Aorta (tissue), 5 donors: ENCODE measurements around the gene SLC6A6. TPM values are rescaled to one million over a fixed set of nuclear protein-coding genes. Genes with fewer than 3 reads are reported as not detected.

Source experiments
- ATAC-seq: fragments of 200-7000 bp; cut with Tn5 transposase; one replicate; pipeline ENCODE4 v1.9.1; 2022; ENCODE audit warnings: moderate library complexity; ENCODE audit not compliant: low FRiP score
- DNase-seq, 2 donors: peaks; one replicate each; pipeline ENCODE4 v3.0.0-alpha.2; 2020
- H3K27ac ChIP-seq, 2 donors: one replicate each; pipeline ENCODE4 v1.5.1; 2013; ENCODE audit warnings: low read length in 2 of 2, mild to moderate bottlenecking in 2 of 2, moderate library complexity in 2 of 2, control low read depth in 1 of 2, inconsistent platforms in 1 of 2, low read depth in 1 of 2
- H3K27me3 ChIP-seq, 2 donors: one replicate each; pipeline ENCODE4 v1.6.1; 2013; ENCODE audit warnings: control low read depth in 1 of 2, low read length in 1 of 2, mild to moderate bottlenecking in 1 of 2, moderate library complexity in 1 of 2; ENCODE audit not compliant: insufficient read depth in 2 of 2, control insufficient read depth in 1 of 2
- H3K36me3 ChIP-seq, 2 donors: one replicate each; pipeline ENCODE4 v1.6.1; 2013; ENCODE audit warnings: control low read depth in 1 of 2, low read length in 1 of 2, mild to moderate bottlenecking in 1 of 2; ENCODE audit not compliant: insufficient read depth in 2 of 2, control insufficient read depth in 1 of 2
- H3K4me1 ChIP-seq, 2 donors: one replicate each; pipeline ENCODE4 v1.6.1; 2013; ENCODE audit warnings: low read length in 2 of 2, control low read depth in 1 of 2, mild to moderate bottlenecking in 1 of 2, moderate library complexity in 1 of 2; ENCODE audit not compliant: insufficient read depth in 2 of 2, control insufficient read depth in 1 of 2
- H3K4me3 ChIP-seq, 2 donors: one replicate each; pipeline ENCODE4 v1.5.1; 2013; ENCODE audit warnings: low read length in 2 of 2, control low read depth in 1 of 2, mild to moderate bottlenecking in 1 of 2
- H3K9me3 ChIP-seq: one replicate; pipeline ENCODE4 v1.6.1; 2013; ENCODE audit warnings: mild to moderate bottlenecking, low read length; ENCODE audit not compliant: control insufficient read depth
- WGBS, 2 donors: extraction: QIAGEN DNeasy Blood & Tissue Kit; methylation state at CpG; one replicate each; pipeline ENCODE4 v1.1.7; 2013; 5-methylcytosine and 5-hydroxymethylcytosine counted together
- intact Hi-C, 2 donors: fragments of 100-400 bp; cut with DNase I; formaldehyde crosslinking; loops; one replicate each; pipeline versions ENCODE4 v1.14.2 to v1.15.0; 2022
- polyA plus RNA-seq, 2 donors: library from polyadenylated mRNA; stranded (reverse); fragments of 200-250 nt; gene quantifications; one replicate each; pipeline ENCODE4 v1.2.3, GENCODE V29; 2013
- total RNA-seq, 2 donors: library from RNA; stranded (reverse); fragmentation: NEBNext Ultra II Directional; extraction: Animal tissue kit (Norgen Biotek cat#: 25700); gene quantifications; one replicate each; pipeline ENCODE4 v1.2.1, GENCODE V29; 2021
- donor health status: healthy with polysubstance abuse.
- donor health status: Bipolar disorder and iron deficiency.
- donor health status: DM: no; HTN: no; CAD: no.
- donor health status: DM: no; HTN: no; CAD: no.
- donor health status: DM: yes; HTN: yes; CAD: no.

The SLC6A6 gene
- total and polyA plus RNA-seq, 4 donors = 5.3 to 62.2 (median 21.3) TPM

DNA sequence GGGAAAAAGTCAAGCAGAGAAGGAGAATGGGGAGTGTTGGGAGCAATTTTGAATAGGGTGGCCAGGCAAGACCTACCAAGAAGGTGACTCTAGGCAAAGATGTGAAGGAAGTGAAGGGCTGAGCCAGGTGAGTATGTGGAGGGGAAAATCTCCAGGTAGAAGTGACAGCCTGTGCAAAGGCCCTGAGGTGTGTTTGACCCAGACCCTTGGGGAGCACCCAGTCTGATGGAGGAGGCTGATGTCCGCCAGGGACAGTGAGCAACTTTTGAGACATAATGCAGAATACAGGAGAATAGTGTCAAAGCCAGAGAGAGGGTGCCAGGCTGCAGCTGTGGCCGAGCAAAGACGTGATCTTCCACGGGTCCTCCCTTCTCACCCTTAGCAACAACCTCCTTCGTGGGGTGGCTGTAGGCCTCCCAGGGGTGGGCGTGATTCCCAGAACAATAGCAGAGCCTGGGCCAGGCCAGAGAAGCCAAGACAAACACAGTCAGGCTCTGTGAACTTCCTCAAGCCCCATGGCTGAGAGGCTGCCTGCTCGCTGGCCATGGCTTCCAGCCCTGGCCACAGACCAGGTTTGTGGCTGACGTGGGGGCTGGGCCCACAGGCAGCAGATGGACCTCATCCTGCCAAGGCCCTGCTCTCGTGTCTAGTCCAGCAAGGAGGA, 58.1 kb downstream of the SLC6A6 start:
- peak; percentile 88 for ATAC-seq
- Histone ChIP-seq H3K27ac (no peak overlapping the region), H3K4me1 (no peaks in the 10 kb centered on the region), H3K27me3 (no peaks in the 10 kb centered on the region), H3K9me3 (no peaks in the 10 kb centered on the region), H3K4me3 (no peak overlapping the region), H3K36me3 (no peaks in the 10 kb centered on the region)
- intact Hi-C loops = loop anchor here in 1 of 2 donors (2.0 kb wide), 1 partner anchor 56 kb away; no protein-coding TSS in a partner anchor
- WGBS, 2 donors = 5 to 13% methylated on average over 9 of the region's 9 CpGs
- peak; percentile 87 to 88 for DNase-seq

DNA sequence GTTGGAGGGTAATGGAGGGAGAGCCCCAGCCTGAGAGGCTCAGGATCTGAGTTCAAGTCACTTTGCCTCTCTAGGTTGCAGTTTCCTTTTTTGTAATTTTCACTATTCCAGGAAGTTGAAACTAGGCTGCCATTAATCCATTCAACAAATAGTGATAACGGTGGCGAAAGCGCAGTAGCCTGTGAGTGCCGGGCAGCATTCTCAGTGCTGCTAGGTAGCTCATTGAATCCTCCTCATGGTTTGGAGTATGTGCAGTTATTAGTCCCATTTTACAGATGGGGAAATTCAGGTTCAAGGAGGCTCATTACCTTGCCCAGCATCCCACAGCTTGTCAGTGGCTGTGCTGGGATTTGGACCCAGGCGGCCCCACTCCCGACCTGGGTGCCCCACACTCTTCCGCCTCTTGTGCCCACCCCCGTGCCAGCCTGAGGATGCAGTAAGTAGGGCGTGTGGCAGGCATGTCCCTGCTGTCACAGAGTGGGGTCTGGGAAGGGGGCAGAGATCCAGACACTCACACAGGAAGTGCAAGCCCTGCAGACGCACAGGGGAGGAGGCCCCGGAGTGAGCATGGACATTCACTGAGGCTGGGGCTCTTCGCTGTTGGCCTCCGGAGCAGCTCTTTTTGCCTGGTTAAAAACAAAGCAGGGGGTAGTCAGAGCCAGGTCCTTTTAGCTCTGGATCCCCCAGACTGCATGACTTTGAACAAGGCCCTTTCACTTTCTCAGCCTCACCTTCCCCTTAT, 58.8 kb downstream of the SLC6A6 start:
- no peaks in the 10 kb centered on the region for H3K36me3 ChIP-seq
- no peaks in the 10 kb centered on the region for H3K9me3 ChIP-seq
- no peak overlapping the region for H3K27ac ChIP-seq
- DNase-seq = no peak
- no peaks in the 10 kb centered on the region for H3K27me3 ChIP-seq
- ATAC-seq = no peak
- no peaks in the 10 kb centered on the region for H3K4me1 ChIP-seq
- no peak overlapping the region for H3K4me3 ChIP-seq
- WGBS, 2 donors = 58 to 61% methylated on average over 13 of the region's 13 CpGs
- intact Hi-C loops = loop anchor here in 1 of 2 donors (2.0 kb wide), 1 partner anchor 56 kb away; no protein-coding TSS in a partner anchor

- no peaks in the 10 kb centered on the region for H3K4me1 ChIP-seq
- WGBS, 2 donors = 37 to 42% methylated on average over 8 of the region's 8 CpGs
- ATAC-seq = peak; percentile 23
Measured at GRCh38 chr3:14461748-14462324, 59.4 kb downstream of the SLC6A6 start.

GRCh38 chr3:14462738-14463137, 60.3 kb downstream of the SLC6A6 start:
- 96 to 97% methylated on average over 9 of the region's 9 CpGs for WGBS, 2 donors
- no peak for DNase-seq
- H3K4me1 ChIP-seq = no peaks in the 10 kb centered on the region
- no peak for ATAC-seq
- H3K27me3 ChIP-seq = no peaks in the 10 kb centered on the region
- intact Hi-C loops = no loop called here
- no peaks in the 10 kb centered on the region for H3K36me3 ChIP-seq
- no peak overlapping the region for H3K4me3 ChIP-seq
- H3K27ac ChIP-seq = no peak overlapping the region
- no peaks in the 10 kb centered on the region for H3K9me3 ChIP-seq

More at GRCh38 chr3:14461748-14462324, 59.4 kb downstream of the SLC6A6 start:
- H3K27ac ChIP-seq = no peak overlapping the region
- no peaks in the 10 kb centered on the region for H3K9me3 ChIP-seq
- H3K36me3 ChIP-seq = no peaks in the 10 kb centered on the region
- no peak overlapping the region for H3K4me3 ChIP-seq
- intact Hi-C loops = loop anchor here in 1 of 2 donors (2.0 kb wide), 1 partner anchor 57 kb away; no protein-coding TSS in a partner anchor
- H3K27me3 ChIP-seq = no peaks in the 10 kb centered on the region
- DNase-seq = peak in 1 of 2 donors; percentile 83

DNA sequence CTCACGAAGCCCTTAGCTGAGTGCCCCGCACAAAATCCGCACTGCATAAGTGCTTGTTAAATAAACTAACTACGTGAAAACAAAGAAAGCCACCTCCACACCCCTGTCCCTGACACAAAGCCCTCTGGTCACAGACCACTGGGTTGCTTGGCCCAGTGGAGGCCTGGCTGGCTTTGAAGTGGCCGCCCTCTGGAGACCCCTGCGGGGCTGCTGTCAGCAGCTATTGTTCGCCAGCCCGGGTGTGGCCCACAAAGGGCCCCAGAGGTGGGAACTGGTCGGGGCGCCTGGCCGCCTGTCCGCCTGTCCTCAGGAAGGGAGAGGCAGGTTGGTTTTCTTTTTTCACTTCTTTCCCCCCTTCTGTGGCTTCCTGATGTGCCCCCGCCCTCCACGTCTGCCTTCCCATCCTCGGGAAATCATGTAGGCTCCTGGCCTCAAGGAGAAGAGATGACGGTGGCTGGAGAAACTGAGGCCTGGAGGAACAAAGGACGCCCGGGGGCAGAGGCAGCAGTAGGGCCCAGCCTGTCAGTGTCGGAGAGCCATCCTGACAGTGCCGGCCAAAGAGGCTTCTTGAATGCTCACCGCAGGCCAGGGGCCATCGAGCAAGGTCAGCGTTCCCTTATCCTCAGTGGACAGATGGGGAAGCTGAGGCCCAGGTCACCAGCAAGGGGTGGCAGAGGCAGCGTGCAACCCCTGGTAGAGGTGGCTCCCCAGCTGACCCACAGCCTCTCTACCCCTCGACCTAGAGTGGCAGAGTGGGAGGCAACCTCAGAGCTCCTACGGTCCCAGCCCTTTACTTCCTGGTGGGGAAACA, 61.1 kb downstream of the SLC6A6 start:
- H3K4me3 ChIP-seq = no peak overlapping the region
- DNase-seq = no peak
- no peaks in the 10 kb centered on the region for H3K36me3 ChIP-seq
- no peak overlapping the region for H3K27ac ChIP-seq
- ATAC-seq = no peak
- no peaks in the 10 kb centered on the region for H3K4me1 ChIP-seq
- H3K27me3 ChIP-seq = no peaks in the 10 kb centered on the region
- intact Hi-C loops = no loop called here
- WGBS, 2 donors = 94 to 96% methylated on average over 26 of the region's 26 CpGs
- no peaks in the 10 kb centered on the region for H3K9me3 ChIP-seq

DNA sequence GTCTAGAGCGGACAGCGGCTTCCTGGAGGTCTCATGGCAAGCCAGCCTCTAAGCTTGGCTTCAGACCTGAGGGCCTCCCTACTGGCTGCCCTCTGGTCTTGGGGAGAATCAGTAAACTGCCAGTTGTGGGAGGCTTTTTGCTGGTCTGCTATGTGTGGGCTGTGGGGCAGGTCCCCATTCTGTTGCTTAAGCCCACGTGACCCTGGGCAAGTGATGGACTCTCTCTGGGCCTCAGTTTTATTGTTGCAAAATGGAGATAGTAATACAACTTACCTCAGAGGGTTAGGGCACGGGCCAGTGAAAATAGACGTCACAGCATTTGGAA, 61.7 kb downstream of the SLC6A6 start:
- intact Hi-C loops = no loop called here
- no peak overlapping the region for H3K4me3 ChIP-seq
- H3K9me3 ChIP-seq = no peaks in the 10 kb centered on the region
- 87 to 95% methylated on average over 5 of the region's 5 CpGs for WGBS, 2 donors
- no peak overlapping the region for H3K27ac ChIP-seq
- H3K27me3 ChIP-seq = no peaks in the 10 kb centered on the region
- H3K36me3 ChIP-seq = no peaks in the 10 kb centered on the region
- DNase-seq (no peak), ATAC-seq (no peak)
- no peaks in the 10 kb centered on the region for H3K4me1 ChIP-seq

DNA sequence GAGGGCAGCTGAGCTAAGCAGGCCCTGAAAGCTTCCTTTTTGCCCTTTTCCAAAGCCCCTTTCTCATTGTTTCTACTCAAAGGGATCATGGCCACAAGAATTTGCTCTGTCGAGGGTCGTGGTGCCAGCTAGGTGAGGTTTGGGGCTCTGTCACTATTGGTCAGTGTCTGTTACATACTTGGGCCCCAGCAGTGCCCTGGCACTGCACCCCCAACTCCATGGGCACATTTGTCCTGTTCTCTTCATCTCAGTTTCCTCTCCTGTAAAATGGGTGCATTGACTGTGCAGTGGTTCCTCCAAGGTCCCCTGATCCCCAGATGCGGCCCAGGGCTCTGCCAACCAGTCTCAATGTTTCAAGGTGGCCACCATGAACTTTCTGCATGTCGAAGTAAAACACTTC, 62.1 kb downstream of the SLC6A6 start:
- H3K27ac ChIP-seq = no peak overlapping the region
- no peaks in the 10 kb centered on the region for H3K4me1 ChIP-seq
- no peaks in the 10 kb centered on the region for H3K27me3 ChIP-seq
- intact Hi-C loops = no loop called here
- H3K4me3 ChIP-seq = no peak overlapping the region
- H3K9me3 ChIP-seq = no peaks in the 10 kb centered on the region
- WGBS, 2 donors = 96 to 97% methylated on average over 4 of the region's 4 CpGs
- H3K36me3 ChIP-seq = no peaks in the 10 kb centered on the region
- no peak for DNase-seq
- no peak for ATAC-seq

DNA sequence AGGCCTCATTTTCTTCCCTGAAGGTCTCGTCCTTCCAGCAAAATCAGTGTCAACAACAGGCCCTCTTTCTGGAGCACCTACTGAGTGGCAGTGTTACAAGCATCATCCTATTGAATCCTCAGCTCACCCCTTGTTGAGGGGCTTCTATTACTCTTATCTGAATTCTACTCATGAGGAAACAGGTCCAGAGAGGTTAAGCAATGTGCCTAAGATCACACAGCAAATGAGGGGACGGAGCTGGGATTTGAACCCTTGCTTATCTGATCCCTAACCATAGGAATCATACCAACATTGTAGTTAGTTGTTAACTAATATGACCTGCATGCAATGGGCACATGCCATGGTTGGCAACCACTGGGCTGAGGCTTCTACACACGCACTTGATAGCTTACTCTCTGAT, 63.0 kb downstream of the SLC6A6 start:
- no peaks in the 10 kb centered on the region for H3K4me1 ChIP-seq
- DNase-seq (no peak), ATAC-seq (no peak)
- H3K4me3 ChIP-seq = no peak overlapping the region
- WGBS, 2 donors = 94 to 95% methylated on average over 3 of the region's 3 CpGs
- intact Hi-C loops = loop anchor here in 1 of 2 donors (5.0 kb wide), 2 partner anchors 263 to 568 kb away; no protein-coding TSS in a partner anchor
- H3K9me3 ChIP-seq = no peaks in the 10 kb centered on the region
- H3K27ac ChIP-seq = no peak overlapping the region
- H3K27me3 ChIP-seq = no peaks in the 10 kb centered on the region
- no peaks in the 10 kb centered on the region for H3K36me3 ChIP-seq
